Measurements from ENCODE around the gene IGFBP2.
"Not testable (repeated sequence)": the region's sequence is repeated elsewhere in the genome, so short reads cannot be mapped to it uniquely, and the experiment has no call there.

Gene IGFBP2, protein sequence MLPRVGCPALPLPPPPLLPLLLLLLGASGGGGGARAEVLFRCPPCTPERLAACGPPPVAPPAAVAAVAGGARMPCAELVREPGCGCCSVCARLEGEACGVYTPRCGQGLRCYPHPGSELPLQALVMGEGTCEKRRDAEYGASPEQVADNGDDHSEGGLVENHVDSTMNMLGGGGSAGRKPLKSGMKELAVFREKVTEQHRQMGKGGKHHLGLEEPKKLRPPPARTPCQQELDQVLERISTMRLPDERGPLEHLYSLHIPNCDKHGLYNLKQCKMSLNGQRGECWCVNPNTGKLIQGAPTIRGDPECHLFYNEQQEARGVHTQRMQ

DNA sequence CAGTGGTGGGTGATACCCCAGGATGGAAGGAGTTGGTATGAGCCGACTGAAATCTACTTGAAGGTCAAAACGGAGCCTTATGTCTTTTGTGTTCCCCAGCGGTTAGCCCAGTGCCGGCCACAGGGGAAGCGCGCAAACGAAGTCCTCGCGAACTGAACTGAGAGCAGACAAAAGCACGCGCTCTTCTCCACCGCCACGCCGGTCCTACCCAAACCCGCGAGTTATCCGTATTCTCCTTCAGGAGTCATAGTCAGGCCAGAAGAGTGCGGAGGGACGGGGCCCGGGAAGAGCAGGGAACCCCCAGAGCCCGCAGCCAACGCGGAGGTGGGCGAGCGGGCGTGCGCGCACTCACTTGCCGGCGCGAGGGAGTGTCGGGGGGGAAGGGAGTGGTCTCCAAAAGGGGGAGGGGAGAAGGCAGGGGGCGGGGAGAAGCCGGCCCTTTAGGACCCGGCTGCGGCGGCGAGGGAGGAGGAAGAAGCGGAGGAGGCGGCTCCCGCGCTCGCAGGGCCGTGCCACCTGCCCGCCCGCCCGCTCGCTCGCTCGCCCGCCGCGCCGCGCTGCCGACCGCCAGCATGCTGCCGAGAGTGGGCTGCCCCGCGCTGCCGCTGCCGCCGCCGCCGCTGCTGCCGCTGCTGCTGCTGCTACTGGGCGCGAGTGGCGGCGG is at the start of gene IGFBP2:
TSS of gene IGFBP2 (plus strand) at position 469 of the 664 bp plus-strand sequence. CDS start at position 573, 104 bp downstream.
- no peak for DNase-seq

DNA sequence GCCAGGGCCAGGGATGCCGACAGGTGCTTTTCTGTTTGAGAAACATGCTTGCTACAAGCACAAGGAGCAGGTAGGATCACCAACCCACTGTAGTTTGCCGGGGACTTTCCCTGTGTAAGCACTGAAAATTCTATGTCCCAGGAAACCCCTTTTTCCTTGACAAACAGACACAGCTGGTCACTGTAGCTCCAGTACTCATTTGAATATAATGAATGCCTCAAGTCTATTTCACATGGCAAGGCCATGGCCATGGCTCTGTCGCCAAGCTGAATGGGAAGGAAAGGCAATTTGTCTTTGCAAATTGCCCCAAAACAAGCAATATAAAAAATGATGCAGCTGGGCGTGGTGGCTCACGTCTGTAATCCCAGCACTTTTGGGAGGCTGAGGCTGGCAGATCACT is 49.6 kb upstream of the IGFBP2 start:
- no peak for DNase-seq

DNA sequence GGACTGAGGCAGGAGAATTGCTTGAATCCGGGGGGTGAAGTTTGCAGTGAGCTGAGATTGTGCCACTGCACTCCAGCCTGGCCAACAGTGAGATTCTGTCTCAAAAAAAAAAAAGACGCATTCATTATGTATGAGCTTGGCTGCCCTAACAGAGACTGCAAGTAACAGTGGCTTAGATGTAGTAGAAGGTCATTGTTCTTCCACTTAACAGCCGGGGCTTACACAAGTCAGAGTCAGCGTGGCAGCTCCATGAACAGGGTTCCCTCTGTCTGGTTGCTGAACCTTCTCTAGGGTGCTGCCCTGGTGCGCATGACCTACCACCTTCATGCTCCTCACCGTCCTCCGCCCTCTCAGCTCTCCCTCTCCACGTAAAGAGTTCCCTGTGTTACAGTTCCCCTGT is 49.1 kb upstream of the IGFBP2 start:
- DNase-seq: no peak

DNA sequence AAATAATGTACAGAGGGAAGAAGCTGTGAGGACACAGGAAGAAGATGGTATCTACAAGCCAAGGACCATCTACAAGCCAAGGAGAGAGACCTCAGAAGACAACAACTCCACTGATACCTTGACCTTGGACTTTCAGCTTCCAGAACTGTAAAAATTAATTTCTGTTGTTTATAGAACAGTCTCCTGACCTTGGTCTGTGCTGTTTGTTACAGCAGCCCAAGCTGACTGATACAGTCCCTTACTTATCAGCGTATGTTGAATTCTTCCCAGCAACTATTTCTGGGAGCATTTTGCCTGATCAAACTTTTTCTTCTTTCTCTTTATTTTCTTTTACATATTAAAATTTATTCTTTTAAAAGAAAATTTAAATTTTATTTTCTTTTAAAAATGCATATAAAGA is 47.8 kb upstream of the IGFBP2 start:
- DNase-seq: no peak

DNA sequence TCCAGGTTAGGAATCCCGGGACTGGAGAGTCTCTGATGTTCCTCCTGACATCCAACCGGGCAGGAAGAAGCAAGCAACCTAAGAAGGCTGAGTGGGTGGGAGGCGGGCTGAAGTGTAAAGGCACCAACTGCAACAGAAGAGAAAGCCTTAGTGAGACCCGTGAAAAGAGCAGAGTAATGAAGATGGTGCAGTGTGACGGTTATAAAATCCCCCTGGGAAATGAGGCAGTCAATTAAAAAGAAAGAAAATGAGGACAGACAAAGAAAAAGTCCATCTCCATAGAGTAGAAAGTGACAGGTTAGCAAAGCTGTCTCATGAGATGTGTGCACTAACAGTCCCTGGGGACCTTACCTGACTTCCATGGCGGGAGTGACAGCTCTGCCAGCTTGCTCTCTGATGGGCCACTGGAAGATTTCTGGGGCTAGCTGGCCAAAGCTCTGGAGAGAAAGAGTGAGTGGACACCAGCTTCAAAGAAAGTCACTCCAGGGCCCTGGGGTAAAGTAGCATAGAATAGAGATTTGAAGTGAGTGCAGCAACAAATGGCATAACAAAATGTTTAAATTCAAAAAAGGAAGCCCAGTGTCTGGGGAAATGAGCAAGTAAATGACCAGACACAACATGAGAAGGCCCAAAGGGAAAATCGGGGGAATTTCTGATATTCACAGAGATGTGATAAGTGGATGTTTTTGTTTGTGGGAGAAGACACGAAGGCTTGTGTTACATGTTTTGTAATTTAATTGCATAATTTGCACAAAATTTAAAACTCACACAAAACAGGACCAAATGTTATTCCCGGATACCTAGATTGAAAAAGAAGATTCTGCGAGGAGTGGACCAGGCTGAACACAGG is 44.1 kb upstream of the IGFBP2 start:
- DNase-seq: no peak

DNA sequence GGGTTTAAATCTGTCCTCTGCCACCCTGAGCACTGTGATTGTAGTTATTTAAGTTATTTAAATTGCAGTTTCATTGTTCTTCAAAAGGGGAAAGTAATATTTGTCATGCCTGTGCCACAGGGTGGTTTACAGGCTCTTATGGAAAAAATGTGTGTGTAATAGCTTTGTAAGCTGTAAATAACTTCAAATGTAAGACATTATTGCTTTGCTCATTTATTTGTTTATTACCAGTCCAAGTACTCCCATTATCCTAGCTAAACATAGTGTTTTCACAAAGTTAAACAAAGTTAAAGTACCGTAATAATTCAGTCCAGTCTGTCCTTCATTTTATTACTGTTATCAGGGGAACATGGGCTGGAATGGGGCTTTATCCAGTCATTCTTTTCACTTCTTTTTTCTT is 43.4 kb upstream of the IGFBP2 start:
- DNase-seq: no peak

DNA sequence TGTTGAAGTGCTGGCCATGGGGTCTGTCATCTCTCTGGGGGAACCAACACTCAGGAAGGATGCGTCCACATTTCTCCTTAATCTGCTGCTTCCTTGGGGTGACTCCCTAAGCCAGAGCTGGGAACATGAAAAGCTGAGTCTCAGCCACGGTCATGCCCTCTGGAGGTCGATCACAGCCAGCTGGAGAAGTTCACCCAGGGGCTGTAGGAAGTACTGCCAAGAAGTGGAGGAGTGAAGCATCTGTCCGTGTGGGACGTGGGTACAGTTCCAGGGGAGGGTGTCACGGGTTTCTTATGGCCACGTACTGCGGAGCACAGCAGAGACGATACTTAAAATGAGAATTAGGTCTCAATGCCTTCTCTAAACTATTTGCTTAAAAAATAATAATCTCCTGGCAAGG is 42.4 kb upstream of the IGFBP2 start:
- DNase-seq: no peak

DNA sequence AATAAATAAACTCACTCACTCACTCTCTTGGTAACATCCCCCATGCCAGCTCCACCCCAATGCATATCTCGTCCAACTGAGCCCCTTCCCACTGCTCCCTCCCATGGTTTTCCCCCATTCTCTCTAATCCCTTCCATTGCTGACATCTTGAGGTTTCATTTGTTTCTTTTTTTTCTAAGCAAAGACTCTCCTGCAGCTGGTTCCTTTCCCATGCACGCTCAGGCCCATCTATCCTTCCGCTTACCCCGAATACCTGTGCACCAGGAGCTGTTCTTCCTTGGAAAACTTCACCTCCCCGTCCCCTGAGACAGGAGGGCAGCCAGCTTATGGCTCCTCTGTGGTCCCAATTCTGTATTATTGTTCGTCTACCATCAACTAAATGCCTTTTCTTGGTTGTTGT is 41.7 kb upstream of the IGFBP2 start:
- DNase-seq: no peak

DNA sequence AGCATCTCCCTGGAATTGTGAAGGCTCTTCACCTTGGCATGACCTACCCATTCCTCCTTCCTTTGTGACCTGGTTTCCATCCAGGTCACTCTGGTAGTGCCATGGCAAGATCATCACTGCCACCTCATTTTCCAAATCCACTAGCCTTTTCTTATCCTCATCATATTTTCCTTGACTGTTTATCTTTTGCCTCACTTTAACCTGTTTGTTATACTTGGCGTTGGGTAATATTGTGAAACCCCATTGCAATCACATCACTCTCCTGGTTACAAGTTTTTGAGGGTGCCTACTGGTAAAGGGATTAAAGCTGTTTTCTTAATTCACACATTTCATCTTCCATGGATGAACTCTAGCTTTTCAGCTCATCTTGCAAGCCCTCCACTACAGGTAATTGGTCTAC is 39.1 kb upstream of the IGFBP2 start:
- DNase-seq: no peak

DNA sequence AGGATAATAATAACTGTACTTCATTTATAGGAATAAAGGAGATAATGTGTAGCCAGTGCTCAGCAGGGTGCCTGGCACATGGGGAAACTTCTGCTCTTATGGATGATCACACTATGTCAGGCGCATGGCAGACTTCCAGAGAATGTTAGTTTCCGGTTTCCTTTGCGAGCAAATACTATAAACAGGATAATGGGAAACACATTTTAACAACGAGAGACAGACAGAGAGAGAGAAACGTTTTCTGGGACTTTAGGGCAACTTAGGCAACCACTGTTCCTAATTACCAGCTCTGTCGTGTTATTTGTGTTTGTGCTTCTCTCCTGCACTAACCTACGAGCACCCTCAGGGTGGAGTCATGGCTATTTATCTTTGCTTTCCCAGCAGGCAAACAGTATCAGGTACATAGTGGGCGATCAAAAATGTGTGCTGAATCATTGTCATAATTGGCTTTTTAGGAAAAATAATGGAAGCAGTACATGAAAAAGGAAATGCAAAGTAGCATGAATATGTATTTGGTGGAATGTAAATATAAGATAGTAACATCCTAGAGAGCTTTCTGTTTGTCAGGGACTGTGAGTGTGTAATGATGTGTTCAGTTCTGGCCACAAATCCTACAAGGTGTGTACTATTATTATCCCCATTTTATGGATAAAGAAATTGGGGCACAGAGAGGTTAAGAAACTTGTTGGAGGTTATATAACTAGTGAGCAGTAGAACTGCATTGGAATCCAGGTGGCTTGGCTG is 36.8 kb upstream of the IGFBP2 start:
- no peak for DNase-seq

DNA sequence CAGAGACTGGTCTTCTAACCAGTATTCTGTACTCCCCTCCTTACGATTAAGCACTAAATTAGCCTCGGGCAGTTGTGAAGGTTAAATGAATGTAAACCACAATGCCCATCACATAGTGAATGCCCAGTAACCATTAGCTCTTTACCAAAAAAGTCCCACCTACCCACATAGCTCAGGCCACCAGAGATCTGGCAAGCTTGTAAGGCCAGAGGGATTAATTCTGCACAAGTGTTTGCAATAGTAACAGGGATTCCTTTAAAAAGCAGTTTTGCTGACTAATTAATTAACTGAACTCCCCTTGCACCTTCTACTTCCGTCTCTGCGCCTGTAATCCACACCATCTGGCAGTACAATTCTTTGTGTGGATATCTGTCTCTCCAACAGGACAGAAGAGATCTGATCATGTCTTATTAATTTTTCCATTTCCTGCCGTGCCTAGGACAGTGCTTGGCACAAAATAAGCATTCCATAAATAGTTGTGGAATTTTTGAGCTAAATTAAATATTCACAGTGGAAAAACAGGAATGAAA is 36.2 kb upstream of the IGFBP2 start:
- DNase-seq: no peak

DNA sequence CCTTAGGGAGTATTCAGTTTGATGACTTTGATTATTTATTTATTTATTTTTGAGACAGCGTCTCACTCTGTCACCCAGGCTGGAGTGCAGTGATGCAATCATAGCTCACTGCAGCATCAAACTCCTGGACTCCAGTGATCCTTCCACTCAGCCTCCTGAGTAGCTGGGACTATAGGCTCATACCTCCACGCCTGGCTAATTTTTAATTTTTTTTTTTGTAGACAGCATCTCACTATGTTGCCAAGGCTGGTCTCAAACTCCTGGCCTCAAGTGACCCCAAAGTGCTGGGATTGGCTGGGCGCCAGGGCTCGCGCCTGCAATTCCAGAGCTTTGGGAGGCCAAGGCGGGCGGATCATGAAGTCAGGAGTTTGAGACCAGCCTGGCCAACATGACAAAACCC is 35.4 kb upstream of the IGFBP2 start:
- not testable (repeated sequence) for DNase-seq

DNA sequence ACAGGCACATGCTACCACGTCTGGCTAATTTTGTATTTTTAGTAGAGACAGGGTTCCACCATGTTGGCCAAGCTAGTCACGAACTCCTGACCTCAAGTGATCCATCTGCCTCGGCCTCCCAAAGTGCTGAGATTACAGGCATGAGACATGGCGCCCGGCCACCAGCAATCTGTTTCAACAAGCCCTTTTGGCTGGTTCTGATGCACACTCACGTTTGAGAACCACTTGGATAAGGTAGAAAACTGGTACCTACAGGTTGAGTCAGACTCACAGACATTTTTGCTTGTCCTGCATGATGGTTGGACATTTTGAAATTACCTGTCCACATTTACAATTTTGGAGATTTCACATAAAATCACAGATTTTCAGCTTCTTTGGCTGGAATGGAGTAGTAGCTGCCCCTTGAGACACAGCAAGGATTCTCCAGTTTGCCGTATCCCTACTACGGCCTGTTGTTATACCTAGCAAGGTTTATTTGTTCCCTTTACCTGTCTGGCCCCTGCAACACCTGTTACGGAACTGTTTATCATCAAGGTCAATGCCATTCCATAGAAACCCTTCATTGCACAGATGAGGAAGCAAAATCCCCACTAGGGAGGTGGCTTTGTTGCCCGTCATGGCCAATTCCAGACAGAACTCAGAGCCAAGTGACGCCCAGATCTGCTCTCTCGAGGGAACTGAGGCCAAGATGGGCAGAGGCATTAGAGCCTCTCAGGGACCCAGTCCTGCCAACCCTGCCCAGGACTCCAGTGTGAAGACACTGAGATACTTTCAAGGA is 31.4 kb upstream of the IGFBP2 start:
- DNase-seq: no peak

DNA sequence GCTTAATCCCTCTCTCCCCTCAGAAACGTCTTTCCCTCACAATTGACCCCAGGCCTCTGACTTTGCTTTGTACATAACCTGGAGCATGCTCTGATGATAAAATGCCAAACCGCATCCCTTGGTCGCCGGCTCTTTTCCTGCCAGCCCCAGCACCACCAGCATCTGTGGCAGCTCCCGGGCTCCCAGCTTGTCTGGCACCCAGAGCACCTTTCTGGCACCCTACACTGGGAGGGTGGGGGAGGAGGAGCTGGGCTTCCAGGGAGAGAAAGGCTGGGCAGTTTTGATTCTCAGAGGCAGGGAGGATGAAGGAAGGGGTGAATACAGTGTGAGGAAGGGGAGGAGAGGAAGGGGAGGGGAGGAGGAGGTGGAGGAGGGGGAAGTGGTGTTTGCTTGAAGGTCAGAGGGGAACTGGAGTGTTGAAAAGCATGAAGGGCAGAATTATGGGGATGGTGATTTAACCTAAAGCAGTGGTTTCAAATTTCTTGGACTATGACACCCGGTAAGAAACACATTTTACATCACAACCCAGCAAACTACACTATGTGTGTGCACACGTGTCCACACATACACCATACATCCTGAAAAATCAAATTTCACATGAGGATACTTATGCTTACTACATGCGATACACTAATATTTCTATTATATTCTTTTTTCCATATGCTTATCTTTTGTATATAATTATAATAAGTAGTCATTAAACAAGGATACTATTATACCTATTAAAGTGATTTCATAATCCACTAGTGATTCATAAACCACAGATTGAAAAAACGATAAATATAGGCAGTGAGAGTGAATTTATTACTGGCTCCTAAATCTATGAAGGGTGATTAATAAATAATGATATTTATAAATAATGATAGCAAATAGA is 30.0 kb upstream of the IGFBP2 start:
- no peak for DNase-seq

DNA sequence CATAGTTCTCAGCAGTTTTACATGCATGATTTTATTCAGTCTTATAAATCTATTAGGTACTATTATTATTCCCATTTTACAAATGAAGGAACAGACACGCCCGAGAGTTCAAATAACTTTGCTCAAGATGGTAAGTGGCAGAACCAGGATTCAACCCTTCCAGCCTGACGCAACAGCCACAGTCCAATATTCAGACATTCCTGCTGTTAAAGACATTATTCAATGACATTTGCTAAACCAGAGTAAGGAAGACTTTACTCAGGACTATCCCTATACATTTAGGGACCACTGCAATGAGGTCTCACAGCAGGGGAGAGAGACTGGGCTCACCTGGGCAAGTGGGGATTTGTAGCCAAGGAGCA is 29.4 kb upstream of the IGFBP2 start:
- no peak for DNase-seq

DNA sequence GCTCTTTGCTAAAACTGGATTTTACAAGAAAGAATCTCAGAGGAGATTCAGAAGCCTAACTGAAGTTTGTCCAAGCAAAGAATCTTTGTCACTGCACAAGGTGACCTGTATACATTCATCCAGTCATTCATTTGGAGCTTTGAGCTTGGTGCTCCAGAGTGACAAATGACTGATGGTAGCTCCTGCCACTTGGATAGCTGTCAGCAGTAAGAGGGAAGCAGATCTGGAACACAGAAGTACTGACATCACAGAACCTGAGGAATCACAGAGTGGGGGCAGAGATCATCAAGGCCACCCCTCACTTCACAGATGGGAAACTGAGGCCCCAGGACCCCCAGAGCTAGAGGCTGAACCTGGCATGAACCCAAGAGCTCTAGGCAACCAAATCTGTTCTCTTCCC is 28.8 kb upstream of the IGFBP2 start:
- DNase-seq: no peak

DNA sequence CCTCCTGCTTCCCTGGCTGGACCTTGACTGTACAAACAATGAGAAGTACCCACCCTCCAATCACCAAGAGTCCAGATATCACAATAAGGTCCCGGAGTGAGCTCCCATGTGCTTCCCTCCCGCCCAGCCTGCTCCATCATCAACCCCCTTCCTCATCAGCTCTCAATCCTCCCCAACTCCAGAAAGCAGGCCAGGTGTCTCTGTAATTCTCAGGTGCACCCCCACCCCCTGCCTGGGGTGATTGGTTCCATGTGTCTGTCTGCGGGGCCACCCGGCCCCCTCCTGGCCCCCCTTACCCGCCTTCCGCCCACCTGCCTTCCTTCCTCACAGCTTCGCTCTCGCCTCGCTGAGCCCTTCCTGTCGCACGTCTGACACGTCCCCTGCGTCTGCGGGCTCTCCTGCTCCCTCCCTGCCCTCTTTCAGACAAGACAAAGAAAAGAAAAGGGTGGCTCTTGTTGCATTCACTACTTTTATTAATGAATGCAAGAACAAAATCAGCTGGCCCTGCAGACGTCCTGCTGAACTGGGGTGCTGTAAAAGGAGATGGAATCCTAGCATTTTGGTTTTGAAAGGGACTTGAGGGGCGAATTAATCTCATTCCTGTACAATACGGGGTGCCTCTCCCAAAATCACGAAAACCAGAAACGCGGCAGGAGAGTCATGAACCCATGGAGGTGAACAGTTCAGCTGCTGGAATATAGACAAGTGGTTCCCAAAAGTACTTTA is 26.5 kb upstream of the IGFBP2 start:
- DNase-seq: peak; percentile 26

DNA sequence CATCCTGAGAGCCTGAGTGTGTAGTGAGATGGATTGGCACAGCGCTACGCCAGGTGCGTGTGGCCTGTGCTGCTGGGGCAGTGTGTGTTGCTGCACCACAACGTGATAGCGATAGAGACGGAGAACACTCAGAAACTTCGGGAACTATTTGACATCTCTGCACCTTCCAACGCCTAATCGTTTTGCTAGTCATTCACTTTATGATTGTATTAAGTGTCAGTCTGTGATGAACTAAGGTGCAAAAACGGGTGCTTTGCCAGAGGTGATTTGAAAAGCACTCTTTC is 26.0 kb upstream of the IGFBP2 start:
- no peak for DNase-seq

DNA sequence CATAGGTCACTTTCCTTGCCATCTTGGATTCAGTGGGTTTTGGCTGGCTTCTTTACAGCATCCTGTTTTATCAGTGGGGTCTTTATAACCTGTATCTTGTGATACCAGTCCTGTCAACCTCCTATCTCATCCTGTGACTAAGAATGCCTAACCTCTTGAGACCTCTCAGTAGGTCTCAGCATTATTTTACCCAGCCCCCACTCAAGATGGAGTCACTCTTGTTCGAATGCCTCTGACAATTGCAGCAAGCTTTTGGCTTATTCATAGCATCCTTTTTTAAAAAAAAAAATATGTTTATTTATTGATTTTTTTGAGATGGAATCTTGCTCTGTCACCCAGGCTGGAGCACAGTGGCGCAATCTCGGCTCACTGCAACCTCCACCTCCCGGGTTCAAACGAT is 24.7 kb upstream of the IGFBP2 start:
- no peak for DNase-seq

DNA sequence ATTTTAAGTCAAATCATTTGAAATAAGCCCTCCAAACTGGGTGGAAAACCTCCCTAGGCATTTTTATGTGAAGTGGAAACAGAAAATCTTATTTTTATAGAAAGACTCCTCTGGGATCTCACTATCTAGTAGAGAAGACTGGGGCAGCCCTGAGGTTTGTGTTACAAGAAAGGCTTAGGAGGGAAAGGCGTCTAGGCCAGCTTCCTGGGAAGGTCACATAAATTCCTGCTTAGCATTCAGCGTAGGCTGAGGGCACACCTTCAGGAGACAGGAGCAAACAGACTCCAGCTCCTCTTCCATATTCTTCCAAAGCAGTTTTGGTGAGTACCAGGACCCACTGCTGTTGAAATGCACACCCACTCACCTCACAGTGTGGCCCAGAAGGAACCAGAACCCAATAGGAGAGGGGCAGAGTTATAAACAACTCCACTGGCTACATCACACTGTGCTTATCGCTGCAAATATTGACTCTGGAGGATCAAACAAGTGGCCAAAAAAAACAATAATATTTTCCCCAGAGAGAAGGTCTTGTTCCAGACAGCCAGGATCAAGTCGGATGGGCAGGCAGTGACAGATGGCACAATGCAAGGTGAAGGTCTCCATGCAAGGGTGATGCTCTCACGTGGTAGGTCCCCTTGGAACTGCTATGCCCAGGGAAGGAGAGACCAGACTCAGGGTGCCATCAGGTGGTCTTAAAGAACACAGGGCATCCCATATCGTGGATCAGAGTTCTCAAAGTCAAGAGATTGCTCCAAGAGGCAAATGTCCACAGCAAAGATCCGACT is 17.7 kb upstream of the IGFBP2 start:
- no peak for DNase-seq

Measured in CD4-positive, alpha-beta T cell treated with Interleukin-6 for 4 hours (primary cell).